ENCODE results near the gene HIVEP3.

DNA sequence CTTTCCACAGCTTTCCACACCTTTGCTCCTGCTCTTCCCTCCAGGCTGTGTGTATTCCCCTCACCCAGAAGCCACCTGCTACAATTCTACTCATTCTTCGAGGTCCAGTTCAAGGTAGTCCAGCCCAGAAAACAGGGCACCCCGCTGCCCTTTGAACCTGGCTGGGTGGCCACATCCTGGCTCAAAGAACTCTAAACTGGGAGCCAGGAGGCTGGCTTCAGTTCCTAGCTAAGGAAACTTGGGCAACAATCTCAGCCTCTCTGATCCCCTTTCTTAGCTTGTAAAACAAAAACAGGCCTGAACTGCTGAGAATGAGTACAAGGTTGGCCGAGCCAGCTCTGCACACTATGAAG is 438.9 kb downstream of the HIVEP3 start:
- TF ChIP-seq, protein P1, sequence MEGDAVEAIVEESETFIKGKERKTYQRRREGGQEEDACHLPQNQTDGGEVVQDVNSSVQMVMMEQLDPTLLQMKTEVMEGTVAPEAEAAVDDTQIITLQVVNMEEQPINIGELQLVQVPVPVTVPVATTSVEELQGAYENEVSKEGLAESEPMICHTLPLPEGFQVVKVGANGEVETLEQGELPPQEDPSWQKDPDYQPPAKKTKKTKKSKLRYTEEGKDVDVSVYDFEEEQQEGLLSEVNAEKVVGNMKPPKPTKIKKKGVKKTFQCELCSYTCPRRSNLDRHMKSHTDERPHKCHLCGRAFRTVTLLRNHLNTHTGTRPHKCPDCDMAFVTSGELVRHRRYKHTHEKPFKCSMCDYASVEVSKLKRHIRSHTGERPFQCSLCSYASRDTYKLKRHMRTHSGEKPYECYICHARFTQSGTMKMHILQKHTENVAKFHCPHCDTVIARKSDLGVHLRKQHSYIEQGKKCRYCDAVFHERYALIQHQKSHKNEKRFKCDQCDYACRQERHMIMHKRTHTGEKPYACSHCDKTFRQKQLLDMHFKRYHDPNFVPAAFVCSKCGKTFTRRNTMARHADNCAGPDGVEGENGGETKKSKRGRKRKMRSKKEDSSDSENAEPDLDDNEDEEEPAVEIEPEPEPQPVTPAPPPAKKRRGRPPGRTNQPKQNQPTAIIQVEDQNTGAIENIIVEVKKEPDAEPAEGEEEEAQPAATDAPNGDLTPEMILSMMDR (IDR thresholded peaks at IDR 0.05) = no peak
- TF ChIP-seq POLR2A (IDR thresholded peaks at IDR 0.05) = no peak

Measured in right lobe of liver (tissue), 4 donors.